PC-3 (cell line): ENCODE measurements around the gene COG5. TPM values are rescaled to one million over a fixed set of nuclear protein-coding genes. Genes with fewer than 3 reads are reported as not detected.

ENCODE experiments used
- ATAC-seq: fragments of 200-7000 bp; cut with Tn5 transposase; 2 replicates; pipeline ENCODE4 v1.9.1; 2020; ENCODE audit warnings: mild to moderate bottlenecking, moderate library complexity
- BruUV-seq: library from RNA; stranded (reverse); fragments of 400-500 nt; replicated peaks from 2 replicates; lab custom pipeline; 2021; lab: Mats Ljungman, UMichigan
- CTCF ChIA-PET: fragments of 300-600 bp; sonication (Branson Sonifier 250); formaldehyde crosslinking; loops from one replicate; lab custom pipeline; 2022; ENCODE audit warnings: antibody characterized with exemption; lab: Charles Lee
- POLR2A ChIA-PET: fragments of 300-600 bp; sonication (Branson Sonifier 250); formaldehyde crosslinking; loops from one replicate; lab custom pipeline; 2022; ENCODE audit warnings: antibody characterized with exemption; ENCODE audit not compliant: unreplicated experiment; lab: Charles Lee
- DNase-seq: peaks from one replicate; pipeline ENCODE4 v3.0.0-alpha.2; 2015
- H2AFZ ChIP-seq: fragments of 300-600 bp; sonication (generic); 2 replicates; pipeline ENCODE4 v1.6.0; 2016; ENCODE audit warnings: antibody characterized with exemption, low read length
- H3F3A ChIP-seq: fragments of 300-600 bp; sonication (generic); one replicate; pipeline ENCODE4 v1.6.0; 2017; ENCODE audit warnings: antibody characterized with exemption, low read length, control low read depth, mild to moderate bottlenecking; ENCODE audit not compliant: unreplicated experiment
- H3K27ac ChIP-seq: fragments of 300-600 bp; sonication (generic); 2 replicates; pipeline ENCODE4 v1.5.1; 2016; ENCODE audit warnings: mild to moderate bottlenecking, low read length
- H3K27me3 ChIP-seq: fragments of 300-600 bp; sonication (generic); 2 replicates; pipeline ENCODE4 v1.6.1; 2016; ENCODE audit warnings: low read length, mixed read lengths
- H3K36me3 ChIP-seq: fragments of 300-600 bp; sonication (generic); 2 replicates; pipeline ENCODE4 v1.6.1; 2016; ENCODE audit warnings: low read depth, mixed run types, low read length, mixed read lengths
- H3K4me1 ChIP-seq: fragments of 300-600 bp; sonication (generic); 2 replicates; pipeline ENCODE4 v1.5.1; 2016; ENCODE audit warnings: low read length; ENCODE audit not compliant: insufficient read depth
- H3K4me2 ChIP-seq: fragments of 300-600 bp; sonication (generic); 2 replicates; pipeline ENCODE4 v1.6.0; 2016; ENCODE audit warnings: low read length
- H3K4me3 ChIP-seq: fragments of 300-600 bp; sonication (generic); 2 replicates; pipeline ENCODE4 v1.5.1; 2016; ENCODE audit warnings: mild to moderate bottlenecking, low read length, mixed read lengths
- H3K79me2 ChIP-seq: fragments of 300-600 bp; sonication (generic); 2 replicates; pipeline ENCODE4 v1.6.1; 2017; ENCODE audit warnings: low read length, mixed read lengths
- H3K9ac ChIP-seq: fragments of 300-600 bp; sonication (generic); 2 replicates; pipeline ENCODE4 v1.6.0; 2016; ENCODE audit warnings: mild to moderate bottlenecking, low read length
- H3K9me2 ChIP-seq: fragments of 300-600 bp; sonication (generic); replicated peaks from 2 replicates; pipeline ENCODE4 v1.6.1; 2016; ENCODE audit warnings: mixed run types, low read length, mixed read lengths
- H3K9me3 ChIP-seq: fragments of 300-600 bp; sonication (generic); 2 replicates; pipeline ENCODE4 v1.6.1; 2016; ENCODE audit warnings: low read length, mixed read lengths
- H4K20me1 ChIP-seq: fragments of 300-600 bp; sonication (generic); 2 replicates; pipeline ENCODE4 v1.6.1; 2016; ENCODE audit warnings: low read length, mixed read lengths
- CTCF ChIP-seq: fragments of 300-600 bp; sonication (generic); conservative IDR thresholded peaks from 2 replicates; pipeline ENCODE4 v1.5.1; 2017; ENCODE audit warnings: antibody characterized with exemption, low read depth, mild to moderate bottlenecking, low read length
- EZH2 ChIP-seq: fragments of 300-600 bp; sonication (generic); IDR thresholded peaks from one replicate; pipeline ENCODE4 v1.6.1; 2017; ENCODE audit warnings: antibody characterized with exemption, mild to moderate bottlenecking, low read length; ENCODE audit not compliant: unreplicated experiment
- EZH2phosphoT487 ChIP-seq: fragments of 300-600 bp; sonication (generic); IDR thresholded peaks from 2 replicates; pipeline ENCODE4 v1.6.1; 2018; ENCODE audit warnings: mild to moderate bottlenecking, antibody characterized with exemption, low read length, borderline replicate concordance
- intact Hi-C: fragments of 100-400 bp; cut with micrococcal nuclease; formaldehyde crosslinking; loops from 2 replicates; pipeline ENCODE4 v1.9.0; 2023
- total RNA-seq: library from RNA; depleted of rRNA; stranded (reverse); fragments of >200 nt; gene quantifications from 2 replicates; pipeline ENCODE4 v1.2.3, GENCODE V29; 2014

COG5 gene
- total RNA-seq, 1 experiment from 2014 or later = 51.7 TPM

- intact Hi-C loops = no loop called here
- Histone ChIP-seq H3K4me1 (no peaks in the 10 kb centered on the region), H3K9me3 (no peaks in the 10 kb centered on the region), H3K27ac (no peak overlapping the region), H3F3A (no peaks in the 10 kb centered on the region), H4K20me1 (no peaks in the 10 kb centered on the region), H3K79me2 (0 out of 2 replicates have a peak, but pooled peaks cover 7% of the 10 kb centered on the region), H3K36me3 (peaks cover 8% of the 10 kb centered on the region), H3K4me3 (no peak overlapping the region), H3K4me2 (no peak overlapping the region), H3K9ac (no peak overlapping the region), H3K9me2 (no peaks in the 10 kb centered on the region), H2AFZ (no peak overlapping the region), H3K27me3 (no peaks in the 10 kb centered on the region)
- BruUV-seq = no TSS peak
- ATAC-seq (no peak), DNase-seq (no peak)
- ChIA-PET CTCF (no interaction called here), POLR2A (no interaction called here)
- TF ChIP-seq EZH2 = no peak
- no peak for TF ChIP-seq CTCF
- no peak for TF ChIP-seq EZH2phosphoT487
Observed at GRCh38 chr7:107551936-107552335, 11.8 kb downstream of the COG5 start.

GRCh38 chr7:107544848-107545591 is 18.7 kb downstream of the COG5 start:
- Histone ChIP-seq H3K4me1 (no peaks in the 10 kb centered on the region), H4K20me1 (no peaks in the 10 kb centered on the region), H2AFZ (no peak overlapping the region), H3F3A (no peaks in the 10 kb centered on the region), H3K36me3 (peaks cover 23% of the 10 kb centered on the region), H3K9ac (no peak overlapping the region), H3K79me2 (peaks cover 11% of the 10 kb centered on the region; the same call in 1 of the 2 replicates), H3K27me3 (no peaks in the 10 kb centered on the region), H3K27ac (no peak overlapping the region), H3K9me2 (no peaks in the 10 kb centered on the region), H3K9me3 (peaks cover 4% of the 10 kb centered on the region; the same call in 1 of the 2 replicates), H3K4me2 (no peak overlapping the region), H3K4me3 (no peak overlapping the region)
- CTCF ChIA-PET = no interaction called here
- ATAC-seq = no peak
- no peak for DNase-seq
- BruUV-seq = no TSS peak
- POLR2A ChIA-PET = no interaction called here
- TF ChIP-seq EZH2 (no peak), CTCF (no peak), EZH2phosphoT487 (no peak)
- intact Hi-C loops = no loop called here

- Histone ChIP-seq H3K36me3 (peaks cover 23% of the 10 kb centered on the region), H4K20me1 (no peaks in the 10 kb centered on the region), H3K9me3 (peaks cover 4% of the 10 kb centered on the region; the same call in 1 of the 2 replicates), H3K4me1 (no peaks in the 10 kb centered on the region), H3K79me2 (peaks cover 11% of the 10 kb centered on the region; the same call in 1 of the 2 replicates), H3K27ac (no peak overlapping the region), H3K9me2 (no peaks in the 10 kb centered on the region), H3K4me3 (no peak overlapping the region), H3K4me2 (no peak overlapping the region), H3F3A (no peaks in the 10 kb centered on the region), H3K27me3 (no peaks in the 10 kb centered on the region), H3K9ac (no peak overlapping the region), H2AFZ (no peak overlapping the region)
- ChIA-PET POLR2A (no interaction called here), CTCF (no interaction called here)
- no TSS peak for BruUV-seq
- TF ChIP-seq EZH2phosphoT487 = no peak
- ATAC-seq (no peak), DNase-seq (no peak)
- intact Hi-C loops = no loop called here
Observed at GRCh38 chr7:107543338-107543993, 20.3 kb downstream of the COG5 start.
